Lower leg skin (tissue), 4 donors: Measurements from ENCODE around the gene MTA1. TPM values are rescaled to one million over a fixed set of nuclear protein-coding genes. Genes with fewer than 3 reads are reported as not detected.
A peak's percentile ranks its signal among the peaks of the same experiment; 100 is the strongest.

ENCODE experiments used
- DNase-seq, 2 donors: peaks; one replicate each; pipeline ENCODE4 v3.0.0-alpha.2; 2019; ENCODE audit warnings: low spot score in 2 of 2
- H3K4me3 ChIP-seq: fragments of 200-600 bp; sonication (generic); 2 replicates; pipeline ENCODE4 v1.5.1; 2017; ENCODE audit warnings: mild to moderate bottlenecking, low read depth; ENCODE audit not compliant: poor library complexity, severe bottlenecking
- POLR2A ChIP-seq, 2 donors: fragments of 450-650 bp; IDR thresholded peaks; one replicate each; pipeline ENCODE4 v1.6.1; 2016 to 2017; ENCODE audit warnings: antibody characterized with exemption in 2 of 2, mild to moderate bottlenecking in 1 of 2, moderate library complexity in 1 of 2
- WGBS, 2 donors: methylation state at CpG; one replicate each; pipeline ENCODE4 v1.1.5; 2018; 5-methylcytosine and 5-hydroxymethylcytosine counted together
- intact Hi-C: fragments of 100-400 bp; cut with DNase I; formaldehyde crosslinking; loops from one replicate; pipeline ENCODE4 v1.15.0; 2023; ENCODE audit warnings: low total_unique reads
- total RNA-seq, 4 donors: library from RNA; depleted of rRNA; stranded (reverse); fragments of >200 nt; gene quantifications; one replicate each; pipeline ENCODE4 v1.1.0, GENCODE V29; 2016
- TF ChIP-seq, protein P1 (sequence below), 3 donors: fragments of 450-650 bp; IDR thresholded peaks; one replicate each; pipeline ENCODE4 v1.5.1; 2016; ENCODE audit warnings: antibody characterized with exemption in 3 of 3, mild to moderate bottlenecking in 3 of 3, moderate library complexity in 2 of 3

Gene MTA1
- total RNA-seq, 4 donors from 2014 or later = 39.3 to 56.7 (median 46.4) TPM

DNA sequence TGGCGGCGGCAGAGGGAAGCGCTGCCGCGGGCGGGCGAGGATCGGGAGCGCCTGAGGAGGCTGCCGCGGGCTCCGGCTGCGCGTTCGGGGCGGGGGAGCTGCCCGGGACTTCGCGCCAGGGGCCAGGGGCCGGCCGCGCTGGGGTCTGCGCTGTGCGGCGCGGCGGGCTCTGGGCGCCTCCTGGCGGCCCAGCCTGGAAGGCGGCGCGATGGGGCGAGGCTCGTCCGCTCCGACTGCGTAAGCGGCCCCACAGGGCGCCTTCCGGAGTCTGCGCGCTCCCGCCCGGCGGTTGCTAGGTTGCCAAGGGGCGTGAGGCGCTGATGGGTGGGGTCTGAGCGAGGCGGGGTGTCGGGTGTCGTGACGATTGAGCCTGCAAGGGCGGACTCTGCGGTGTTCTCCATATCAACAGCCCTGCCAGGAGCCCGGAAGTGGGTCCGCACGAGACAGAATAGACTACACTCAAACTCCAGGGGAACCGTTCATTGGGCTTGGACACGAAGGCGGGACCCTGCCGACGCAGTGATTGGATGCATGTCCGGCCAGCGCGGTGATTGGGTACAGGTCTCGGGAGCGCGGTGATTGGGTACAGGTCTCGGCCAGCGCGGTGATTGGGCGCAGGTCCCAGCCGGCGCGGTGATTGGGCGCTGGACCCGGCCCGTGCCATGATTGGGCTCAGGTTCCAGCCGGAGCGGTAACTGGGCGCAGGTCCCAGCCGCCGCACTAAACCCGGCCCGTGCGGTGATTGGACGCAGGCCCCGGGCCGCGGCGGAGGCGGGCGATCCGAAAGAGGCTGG is 71.1 kb downstream of the MTA1 start, which contains the start of gene TEDC1:
Gene TEDC1 (plus strand): TSS at position 675 of the 794 bp plus-strand sequence. CDS start 130 bp downstream, outside the sequence.
- H3K4me3 ChIP-seq = peak within 1 kb of the TSS; percentile 33
- WGBS, 2 donors = 0 to 1% methylated on average over 13 to 56 of the region's 94 CpGs
- intact Hi-C loops = loop anchor here (10.0 kb wide), 1 partner anchor 116 kb away; no protein-coding TSS in a partner anchor
- TF ChIP-seq, protein P1, sequence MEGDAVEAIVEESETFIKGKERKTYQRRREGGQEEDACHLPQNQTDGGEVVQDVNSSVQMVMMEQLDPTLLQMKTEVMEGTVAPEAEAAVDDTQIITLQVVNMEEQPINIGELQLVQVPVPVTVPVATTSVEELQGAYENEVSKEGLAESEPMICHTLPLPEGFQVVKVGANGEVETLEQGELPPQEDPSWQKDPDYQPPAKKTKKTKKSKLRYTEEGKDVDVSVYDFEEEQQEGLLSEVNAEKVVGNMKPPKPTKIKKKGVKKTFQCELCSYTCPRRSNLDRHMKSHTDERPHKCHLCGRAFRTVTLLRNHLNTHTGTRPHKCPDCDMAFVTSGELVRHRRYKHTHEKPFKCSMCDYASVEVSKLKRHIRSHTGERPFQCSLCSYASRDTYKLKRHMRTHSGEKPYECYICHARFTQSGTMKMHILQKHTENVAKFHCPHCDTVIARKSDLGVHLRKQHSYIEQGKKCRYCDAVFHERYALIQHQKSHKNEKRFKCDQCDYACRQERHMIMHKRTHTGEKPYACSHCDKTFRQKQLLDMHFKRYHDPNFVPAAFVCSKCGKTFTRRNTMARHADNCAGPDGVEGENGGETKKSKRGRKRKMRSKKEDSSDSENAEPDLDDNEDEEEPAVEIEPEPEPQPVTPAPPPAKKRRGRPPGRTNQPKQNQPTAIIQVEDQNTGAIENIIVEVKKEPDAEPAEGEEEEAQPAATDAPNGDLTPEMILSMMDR (IDR thresholded peaks at IDR 0.05) = peak in 1 of 3 donors; percentile 39
- no peak for TF ChIP-seq POLR2A (IDR thresholded peaks at IDR 0.05)
- peak; percentile 100 for DNase-seq

DNA sequence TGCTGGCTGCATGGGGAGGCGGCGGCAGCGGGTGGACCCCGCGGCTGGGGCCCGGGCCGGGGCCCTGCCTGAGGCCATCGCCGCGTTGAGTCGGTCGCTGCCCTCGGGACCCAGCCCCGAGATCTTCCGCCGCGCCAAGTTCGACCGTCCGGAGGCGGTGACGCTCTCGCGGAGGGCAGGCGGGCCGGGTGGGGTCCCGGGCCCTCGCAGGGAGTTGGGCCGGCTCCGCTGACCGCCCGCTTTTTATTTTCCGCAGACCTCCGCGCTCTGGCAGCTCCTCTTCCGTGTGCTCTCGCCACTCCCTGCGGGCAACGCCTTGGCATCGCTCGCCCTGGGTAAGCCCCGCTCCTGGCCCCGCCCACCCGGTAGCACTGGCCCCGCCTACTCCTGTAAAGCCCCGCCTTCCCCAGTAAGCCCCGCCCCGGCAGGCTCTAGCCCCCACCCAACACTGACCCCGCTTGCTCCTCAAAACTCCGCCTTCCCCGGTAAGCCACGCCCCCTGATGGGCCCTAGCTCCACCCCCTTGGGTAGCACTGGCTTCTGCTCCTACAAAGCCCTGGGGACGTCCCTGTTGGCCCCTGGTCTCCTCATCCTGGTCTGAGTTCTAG is 71.8 kb downstream of the MTA1 start:
- peak overlapping the region; percentile 33 for H3K4me3 ChIP-seq
- WGBS, 2 donors = 2% methylated on average over 23 to 36 of the region's 53 CpGs
- intact Hi-C loops = loop anchor here (10.0 kb wide), 1 partner anchor 117 kb away; no protein-coding TSS in a partner anchor
- TF ChIP-seq POLR2A (IDR thresholded peaks at IDR 0.05) = no peak
- TF ChIP-seq, protein P1 (IDR thresholded peaks at IDR 0.05) = no peak
- DNase-seq = peak; percentile 77 to 96

DNA sequence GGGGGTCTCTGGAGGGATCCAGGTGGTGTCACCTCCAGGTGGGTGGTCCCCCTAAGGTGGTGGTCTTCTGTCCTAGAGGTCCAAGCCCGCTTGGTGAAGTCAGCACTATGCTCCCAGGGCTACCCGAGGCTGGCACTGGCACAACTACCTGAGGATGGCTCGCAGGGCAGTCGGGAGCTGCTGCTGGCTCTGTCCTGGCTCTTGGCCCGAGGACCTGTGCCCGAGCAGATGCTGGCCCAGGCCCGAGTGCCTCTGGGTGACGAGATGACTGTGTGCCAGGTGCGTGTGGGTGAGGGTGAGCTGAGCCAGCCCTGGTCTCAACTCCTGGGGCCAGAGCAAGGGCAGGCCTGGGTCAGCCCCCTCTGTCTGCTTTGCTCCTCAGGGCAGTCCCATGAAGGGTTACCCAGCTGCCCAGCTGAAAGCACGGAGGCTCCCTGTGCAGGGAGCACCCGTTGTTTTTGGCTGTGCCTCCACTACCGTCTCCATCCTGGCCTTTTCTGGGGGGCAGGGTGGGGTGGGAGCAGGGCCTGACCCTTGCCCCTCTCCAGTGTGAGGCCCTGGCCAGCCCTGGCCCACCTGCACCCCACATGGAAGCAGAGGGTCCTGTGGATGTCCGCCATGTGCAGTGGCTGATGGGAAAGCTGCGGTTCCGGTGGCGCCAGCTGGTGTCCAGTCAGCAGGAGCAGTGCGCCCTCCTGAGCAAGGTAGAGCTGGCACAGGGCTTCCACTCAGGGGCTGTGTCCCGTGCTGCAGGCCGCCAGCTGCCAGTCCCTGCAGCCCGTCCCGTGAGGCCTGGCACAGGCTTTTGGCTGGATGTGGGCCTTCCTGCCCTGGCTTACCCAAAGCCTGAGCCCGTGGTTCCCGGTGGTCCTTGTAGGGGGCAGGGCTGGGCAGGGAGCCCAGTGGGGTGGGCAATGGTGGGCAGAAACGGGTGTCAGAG is 72.7 kb downstream of the MTA1 start:
- no peak for TF ChIP-seq POLR2A (IDR thresholded peaks at IDR 0.05)
- TF ChIP-seq, protein P1 (IDR thresholded peaks at IDR 0.05) = no peak
- DNase-seq = peak; percentile 43 to 90
- H3K4me3 ChIP-seq = no peak overlapping the region
- WGBS, 2 donors = 52 to 61% methylated on average over 15 to 22 of the region's 24 CpGs
- intact Hi-C loops = loop anchor here (10.0 kb wide), 1 partner anchor 118 kb away; no protein-coding TSS in a partner anchor

DNA sequence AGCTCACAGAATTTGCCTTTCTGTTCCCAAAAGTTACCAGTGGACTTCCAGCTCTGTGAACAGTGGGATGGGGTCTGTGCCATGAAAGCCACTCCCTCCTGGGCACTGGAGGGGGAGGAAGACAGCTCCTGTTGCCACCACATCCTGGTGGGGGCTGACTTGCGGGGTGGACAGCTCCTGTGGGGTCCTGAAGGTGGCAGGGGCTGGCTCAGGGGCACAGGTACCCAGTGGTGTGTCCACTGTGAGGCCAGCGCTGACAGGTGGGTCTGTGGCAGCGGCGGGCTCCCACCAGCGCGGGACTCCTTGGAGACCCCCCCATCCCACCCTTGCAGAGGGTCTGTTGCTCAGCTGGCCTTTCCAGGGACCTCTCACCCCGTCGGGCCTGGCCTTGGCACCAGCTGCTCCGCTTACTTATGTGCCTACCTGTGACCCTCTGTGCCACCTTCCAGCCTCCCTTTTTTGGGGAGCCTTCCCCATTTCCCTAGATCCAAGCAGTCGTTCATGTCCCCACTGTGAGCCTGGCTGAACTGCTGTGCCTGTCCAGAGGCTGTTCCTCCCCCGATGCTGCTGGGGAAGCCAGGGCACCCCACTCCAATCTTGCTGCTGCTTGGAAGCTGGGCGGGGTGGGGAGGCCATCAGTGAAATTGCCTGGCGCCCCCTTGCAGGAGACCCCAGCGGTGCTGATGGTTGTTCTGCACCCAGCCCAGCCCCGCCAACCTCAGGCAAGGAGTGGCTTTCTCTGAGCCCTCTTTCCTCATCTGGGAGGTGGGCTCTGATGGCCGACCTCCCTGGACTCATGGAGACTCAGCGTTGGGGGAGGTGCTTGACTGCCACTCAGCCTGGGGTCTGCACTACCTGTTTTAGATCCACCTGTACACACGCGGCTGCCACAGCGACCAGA is 73.6 kb downstream of the MTA1 start:
- peak in 1 of 2 donors; percentile 86 for DNase-seq
- 86 to 89% methylated on average over 18 to 20 of the region's 20 CpGs for WGBS, 2 donors
- intact Hi-C loops = loop anchor here (10.0 kb wide), 1 partner anchor 118 kb away; no protein-coding TSS in a partner anchor
- H3K4me3 ChIP-seq = no peak overlapping the region
- no peak for TF ChIP-seq POLR2A (IDR thresholded peaks at IDR 0.05)
- TF ChIP-seq, protein P1 (IDR thresholded peaks at IDR 0.05) = no peak
